NCI-H1436 treated with DMSO at 0.1 percent for 48 hours (cell line): ENCODE data around the gene POU2AF3.

Experiments
- DNase-seq: peaks from one replicate; lab custom pipeline; 2025; lab: John Stamatoyannopoulos, UW

Gene POU2AF3

GRCh38 chr11:111329306-111330204 is 31.2 kb downstream of the POU2AF3 start:
- DNase-seq: no peak

DNA sequence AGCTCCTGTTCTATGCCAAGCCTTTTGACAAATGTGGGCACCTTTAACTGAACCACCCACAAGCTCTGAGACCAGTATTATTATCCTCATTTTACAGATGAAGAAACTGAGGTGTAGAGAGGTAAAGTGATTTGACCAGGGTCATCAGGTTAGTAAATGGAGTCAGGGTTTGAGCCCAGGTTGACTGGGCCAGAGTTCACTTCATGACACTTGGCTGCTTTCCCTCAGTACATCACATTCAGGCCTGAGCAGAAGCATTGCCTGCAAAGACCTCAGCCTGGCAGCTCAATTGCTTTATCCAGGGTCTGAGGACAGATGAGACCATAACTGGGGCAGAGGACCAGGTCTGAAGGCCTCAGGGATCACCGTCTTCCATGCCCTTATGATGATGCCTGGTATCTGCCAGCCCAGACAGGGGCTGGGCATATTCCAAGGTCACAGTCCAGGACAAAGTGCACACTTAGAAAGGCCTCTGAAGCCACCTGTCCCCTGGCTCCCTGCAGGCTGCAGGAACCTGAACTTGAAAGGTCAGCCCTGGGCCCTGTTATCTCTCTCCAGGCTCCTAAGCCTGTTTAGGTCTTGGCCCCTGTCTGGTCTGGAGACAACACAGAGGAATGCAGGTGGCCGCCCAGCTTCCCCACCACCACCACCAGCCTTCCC is 32.0 kb downstream of the POU2AF3 start:
- DNase-seq: no peak

DNA sequence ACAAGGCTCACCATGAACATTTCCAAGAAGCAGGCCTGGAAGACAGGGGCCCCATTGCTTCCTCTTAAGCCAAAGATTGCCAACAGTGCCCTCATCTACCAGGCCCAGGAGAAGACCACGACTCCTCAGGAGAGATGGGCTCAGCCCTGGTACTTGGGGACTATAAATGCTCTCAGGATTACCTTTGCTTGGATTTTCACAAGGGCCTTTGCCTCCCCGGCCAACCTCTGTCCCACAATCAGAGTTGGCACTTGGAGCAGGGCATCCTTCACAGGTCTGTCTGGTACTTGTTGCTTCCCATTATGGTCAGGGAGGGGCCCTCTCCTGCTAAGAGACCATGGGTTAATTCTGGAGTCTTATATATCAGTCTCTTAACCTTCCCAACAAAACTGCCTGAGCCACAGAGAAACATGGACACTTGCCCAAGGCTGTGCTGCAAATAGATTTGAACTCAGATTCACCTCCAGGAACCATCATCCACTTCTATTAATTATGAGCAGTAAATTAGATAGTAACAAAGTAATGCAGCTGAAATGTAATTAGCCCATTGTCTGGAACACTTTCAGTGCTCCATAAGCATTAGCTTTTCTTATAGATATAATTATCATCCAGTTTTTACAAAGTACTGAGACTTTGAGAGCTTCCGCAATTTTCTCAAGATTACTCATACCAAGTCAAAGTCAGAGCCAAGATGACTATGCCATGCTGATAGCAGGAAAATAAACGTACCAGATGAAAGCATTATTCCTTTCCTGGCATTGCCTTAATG is 33.5 kb downstream of the POU2AF3 start:
- DNase-seq: peak; percentile 78

- peak; percentile 47 for DNase-seq
Measured at GRCh38 chr11:111334532-111335502, 36.5 kb downstream of the POU2AF3 start.

DNA sequence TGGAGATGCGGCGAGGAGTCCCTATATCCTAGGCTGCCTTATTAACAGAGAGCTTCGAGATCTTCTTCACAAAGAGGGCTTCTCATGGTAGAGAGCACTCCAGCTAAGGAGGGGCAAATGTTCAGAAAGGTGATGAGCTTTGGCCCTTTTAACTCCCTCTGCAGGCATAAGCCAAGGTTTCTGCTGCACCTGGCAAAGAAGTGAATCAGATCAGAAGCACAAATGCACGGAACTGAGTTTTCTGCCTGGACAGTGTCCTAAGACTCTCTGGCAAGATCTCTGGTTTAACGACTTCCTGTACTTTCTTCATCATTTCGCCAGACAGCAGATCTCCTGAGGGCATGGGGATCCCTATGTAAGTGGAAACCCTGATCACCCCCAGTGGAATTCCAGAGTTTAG is 37.2 kb downstream of the POU2AF3 start:
- DNase-seq: no peak

GRCh38 chr11:111336062-111336461 is 37.7 kb downstream of the POU2AF3 start:
- DNase-seq: no peak

- no peak for DNase-seq
Measured at GRCh38 chr11:111336582-111337256, 38.4 kb downstream of the POU2AF3 start.

DNA sequence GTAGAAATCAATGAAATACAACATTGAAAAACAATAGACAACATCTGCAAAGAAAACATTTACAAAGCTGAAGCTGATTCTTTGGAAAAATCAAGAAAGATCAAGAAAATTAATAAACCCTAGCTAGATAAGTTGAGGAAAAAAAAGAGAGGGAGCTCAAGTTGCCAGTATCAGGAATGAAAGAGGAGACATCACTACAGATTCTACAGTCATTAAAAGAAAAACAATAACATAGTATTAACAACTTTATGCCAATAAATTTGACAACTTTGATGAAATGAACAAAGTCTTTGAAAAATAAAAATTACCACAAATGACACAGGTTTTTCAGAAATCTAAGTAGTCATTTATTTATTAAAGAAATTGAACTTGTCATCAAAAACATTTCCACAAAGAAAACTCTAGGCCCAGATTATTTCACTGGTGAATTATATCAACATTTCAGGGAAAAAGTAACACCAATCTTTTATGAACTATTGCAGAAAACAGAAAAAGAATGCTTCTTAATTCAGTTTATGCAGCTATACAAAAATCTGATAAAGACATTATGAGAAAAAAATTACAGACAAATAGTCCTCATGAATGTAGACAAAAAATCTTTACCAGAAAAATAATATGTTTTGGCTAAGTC is 41.5 kb downstream of the POU2AF3 start:
- no peak for DNase-seq

GRCh38 chr11:111342329-111342728 is 44.0 kb downstream of the POU2AF3 start:
- no peak for DNase-seq

GRCh38 chr11:111344032-111344431 is 45.7 kb downstream of the POU2AF3 start:
- no peak for DNase-seq

GRCh38 chr11:111347002-111347722 is 48.8 kb downstream of the POU2AF3 start:
- no peak for DNase-seq

GRCh38 chr11:111347723-111348115 is 49.4 kb downstream of the POU2AF3 start:
- no peak for DNase-seq

DNA sequence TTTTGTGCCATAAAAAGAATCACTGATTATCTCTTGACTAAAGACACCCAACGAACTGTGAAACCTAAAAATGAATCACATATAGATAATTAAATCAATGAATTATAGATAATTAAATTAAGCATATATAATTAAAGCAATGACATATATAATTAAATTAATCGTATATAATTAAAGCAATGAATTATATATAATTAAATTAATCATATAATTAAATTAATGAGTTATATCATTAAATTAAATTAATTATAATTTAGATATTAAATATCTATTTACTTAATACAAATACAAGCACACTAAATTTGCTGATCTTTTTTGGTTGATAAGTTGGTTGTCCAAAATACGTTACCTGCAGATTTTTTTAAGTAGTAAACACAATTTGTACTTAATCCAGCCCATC is 49.8 kb downstream of the POU2AF3 start:
- no peak for DNase-seq

DNA sequence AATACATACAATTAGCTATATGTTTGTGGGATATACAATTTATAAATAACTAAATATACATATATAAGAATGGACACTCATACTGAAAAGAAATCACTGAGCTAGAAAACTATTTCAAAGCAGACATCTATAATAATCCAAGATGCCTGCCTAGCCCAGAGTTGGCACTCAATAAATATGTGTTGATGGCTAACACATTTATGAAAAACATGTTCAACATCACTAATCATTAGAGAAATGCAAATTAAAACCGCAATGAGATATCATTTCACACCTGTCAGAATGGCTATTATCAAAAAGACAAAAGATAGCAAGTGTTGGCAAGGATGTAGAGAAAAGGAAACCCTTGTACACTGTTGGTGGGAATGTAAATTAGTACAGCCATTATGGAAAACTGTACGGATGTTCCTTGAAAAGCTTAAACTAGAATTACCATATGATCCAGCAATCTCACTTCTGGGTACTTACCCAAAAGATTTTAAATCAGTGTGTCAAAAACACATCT is 50.9 kb downstream of the POU2AF3 start:
- DNase-seq: no peak

DNA sequence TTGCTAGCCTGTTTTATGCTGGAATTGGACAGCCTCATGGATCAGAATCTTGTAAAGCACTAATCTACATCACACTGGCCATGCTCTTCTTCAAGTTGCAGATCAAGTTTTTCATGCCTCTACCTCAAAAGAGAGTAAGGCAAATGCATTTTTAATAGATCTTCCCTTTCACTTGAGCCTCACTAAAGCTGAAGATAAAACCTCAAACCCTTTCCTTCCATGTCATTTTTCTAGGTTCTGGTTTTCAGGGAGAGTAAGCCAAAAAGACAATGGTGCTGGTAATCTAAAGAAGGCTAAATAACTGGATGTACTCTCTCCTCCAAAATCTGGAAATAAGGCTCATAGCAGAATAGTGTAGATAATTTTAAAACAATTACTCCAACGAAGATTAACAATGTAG is 52.5 kb downstream of the POU2AF3 start:
- DNase-seq: no peak

DNA sequence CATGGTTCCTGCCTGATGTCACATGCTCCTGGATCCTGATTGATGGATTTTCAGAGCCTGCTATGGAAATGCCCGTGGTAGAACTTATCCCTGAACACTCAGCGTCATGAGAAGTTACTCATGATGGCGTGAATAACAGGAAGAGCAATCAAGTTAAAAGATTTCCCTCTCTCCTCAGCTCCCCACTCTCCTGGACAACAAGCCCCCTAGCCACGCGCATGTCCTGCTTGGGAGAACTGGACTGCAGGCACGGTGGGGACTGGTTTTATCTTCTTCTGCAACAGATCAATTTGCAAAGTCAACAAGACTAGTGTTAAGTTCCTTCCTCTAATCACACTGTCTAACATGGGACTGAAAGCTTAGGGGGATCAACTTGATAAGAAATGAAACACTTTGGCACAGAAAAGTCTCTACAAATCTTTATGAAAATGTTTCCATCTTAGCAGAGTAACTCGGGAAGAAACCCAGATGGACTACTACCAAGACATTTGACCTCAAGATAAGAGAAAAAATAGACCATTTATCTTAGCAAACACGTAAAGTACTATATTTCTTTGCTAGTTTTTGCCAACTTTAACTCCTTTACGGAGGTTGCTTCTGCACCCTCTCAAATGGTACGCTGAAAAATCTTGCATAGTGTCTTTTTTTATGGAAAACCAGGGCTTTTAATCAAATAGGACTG is 53.2 kb downstream of the POU2AF3 start:
- DNase-seq: no peak

DNA sequence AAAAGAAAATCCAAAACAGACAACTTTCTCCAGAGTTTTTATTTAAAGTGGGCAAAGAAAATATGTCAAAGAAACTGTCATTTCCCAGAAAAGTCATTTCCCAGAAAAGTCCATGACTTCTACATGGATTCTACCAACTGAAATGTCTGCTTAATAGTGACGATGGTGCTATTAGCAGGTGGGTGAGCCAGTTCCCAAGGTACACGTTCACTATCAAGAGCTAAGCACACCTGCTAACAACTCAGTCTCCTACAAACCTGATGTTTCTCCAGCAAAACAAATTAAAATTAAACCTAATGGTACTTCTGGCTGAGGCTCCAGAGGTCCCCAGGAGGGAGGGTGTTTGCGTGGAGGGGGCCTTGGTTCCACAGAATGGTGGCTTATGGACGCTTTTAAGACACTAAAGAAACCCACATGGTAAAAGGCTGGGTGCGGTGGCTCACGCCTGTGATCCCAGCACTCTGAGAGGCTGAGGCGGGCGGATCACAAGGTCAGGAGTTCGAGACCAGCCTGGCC is 53.9 kb downstream of the POU2AF3 start:
- no peak for DNase-seq

DNA sequence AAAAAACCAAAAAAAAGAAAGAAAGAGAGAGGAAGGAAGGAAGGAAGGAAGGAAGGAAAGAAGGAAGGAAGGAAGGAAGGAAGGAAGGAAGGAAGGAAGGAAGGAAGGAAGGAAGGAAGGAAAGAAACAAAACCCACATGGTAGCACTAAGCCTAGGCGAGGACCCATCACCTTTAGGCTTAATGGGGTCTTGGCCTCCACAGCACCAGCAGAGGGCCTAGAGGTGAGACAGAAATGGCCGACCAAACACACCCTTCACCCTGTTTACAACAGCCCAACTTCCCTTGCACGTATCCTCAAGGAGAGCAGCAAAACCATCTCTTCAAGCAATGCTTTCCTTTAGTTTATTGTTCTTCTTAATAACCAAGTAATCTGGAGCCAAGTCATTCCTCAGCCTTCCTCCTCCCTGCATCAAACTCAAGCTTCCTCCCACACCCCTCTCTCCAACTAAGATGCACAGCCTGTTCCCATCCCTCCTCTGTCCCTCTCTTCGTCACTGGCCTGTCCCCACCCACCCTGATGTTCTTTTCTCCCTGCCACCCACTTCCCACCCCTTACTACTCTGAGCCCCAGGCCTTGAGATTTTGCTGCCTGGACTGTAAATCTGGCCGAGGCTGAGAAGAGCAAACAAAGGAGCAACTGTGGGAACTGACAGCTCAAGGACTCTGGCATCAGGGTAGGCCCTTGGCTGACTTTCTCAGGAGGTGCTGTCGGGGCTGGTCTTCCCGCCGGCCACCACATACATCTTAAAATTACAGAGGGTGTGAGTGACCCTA is 54.8 kb downstream of the POU2AF3 start:
- no peak for DNase-seq
